Tibial nerve (tissue), 4 donors: ENCODE results near the gene MUC5AC. TPM values are rescaled to one million over a fixed set of nuclear protein-coding genes. Genes with fewer than 3 reads are reported as not detected.

Experiments
- DNase-seq, 2 donors: peaks; one replicate each; pipeline ENCODE4 v3.0.0-alpha.2; 2019; ENCODE audit warnings: low spot score in 2 of 2
- H3K27ac ChIP-seq, 4 donors: fragments of 200-600 bp; sonication (generic) in 3 of 4; one replicate each; pipeline ENCODE4 v1.5.1; 2017 to 2019; ENCODE audit warnings: mild to moderate bottlenecking in 1 of 4
- H3K27me3 ChIP-seq, 2 donors: fragments of 200-600 bp; sonication (generic) in 1 of 2; one replicate each; pipeline versions ENCODE4 v1.5.1 to v1.6.0; 2017 to 2019
- H3K36me3 ChIP-seq, 3 donors: fragments of 200-600 bp; sonication (generic); one replicate each; pipeline ENCODE4 v1.5.1; 2018 to 2019
- H3K4me1 ChIP-seq, 4 donors: fragments of 200-600 bp; sonication (generic) in 3 of 4; one replicate each; pipeline ENCODE4 v1.5.1; 2017 to 2019
- H3K4me3 ChIP-seq, 4 donors: fragments of 200-600 bp; sonication (generic) in 3 of 4; one replicate each; pipeline ENCODE4 v1.5.1; 2017 to 2019; ENCODE audit warnings: mild to moderate bottlenecking in 1 of 4, moderate library complexity in 1 of 4
- H3K9me3 ChIP-seq, 4 donors: fragments of 200-600 bp; sonication (generic) in 3 of 4; one replicate each; pipeline ENCODE4 v1.5.1; 2017 to 2019
- EP300 ChIP-seq, 2 donors: sonication (generic); formaldehyde crosslinking; IDR thresholded peaks; one replicate each; pipeline ENCODE4 v1.6.1; 2017; ENCODE audit warnings: antibody characterized with exemption in 2 of 2, mild to moderate bottlenecking in 1 of 2
- POLR2A ChIP-seq, 2 donors: fragments of 450-650 bp; IDR thresholded peaks; one replicate each; pipeline ENCODE4 v1.6.1; 2017; ENCODE audit warnings: antibody characterized with exemption in 2 of 2, mild to moderate bottlenecking in 2 of 2, moderate library complexity in 2 of 2
- WGBS, 2 donors: methylation state at CpG; one replicate each; pipeline ENCODE4 v1.1.5; 2018; 5-methylcytosine and 5-hydroxymethylcytosine counted together
- total RNA-seq, 4 donors: library from RNA; depleted of rRNA; stranded (reverse); fragments of >200 nt; gene quantifications; one replicate each; pipeline ENCODE4 v1.1.0, GENCODE V29; 2016
- TF ChIP-seq, protein P1 (sequence below), 5 experiments: fragments of 200-600 bp in 3 of 5; fragments of 450-650 bp in 2 of 5; sonication (generic) in 3 of 5; IDR thresholded peaks; one replicate each; pipeline ENCODE4 v1.5.1; 2016 to 2019; ENCODE audit warnings: antibody characterized with exemption in 5 of 5, mild to moderate bottlenecking in 3 of 5, moderate library complexity in 2 of 5

Gene MUC5AC
- total RNA-seq, 4 donors from 2014 or later = not detected

DNA sequence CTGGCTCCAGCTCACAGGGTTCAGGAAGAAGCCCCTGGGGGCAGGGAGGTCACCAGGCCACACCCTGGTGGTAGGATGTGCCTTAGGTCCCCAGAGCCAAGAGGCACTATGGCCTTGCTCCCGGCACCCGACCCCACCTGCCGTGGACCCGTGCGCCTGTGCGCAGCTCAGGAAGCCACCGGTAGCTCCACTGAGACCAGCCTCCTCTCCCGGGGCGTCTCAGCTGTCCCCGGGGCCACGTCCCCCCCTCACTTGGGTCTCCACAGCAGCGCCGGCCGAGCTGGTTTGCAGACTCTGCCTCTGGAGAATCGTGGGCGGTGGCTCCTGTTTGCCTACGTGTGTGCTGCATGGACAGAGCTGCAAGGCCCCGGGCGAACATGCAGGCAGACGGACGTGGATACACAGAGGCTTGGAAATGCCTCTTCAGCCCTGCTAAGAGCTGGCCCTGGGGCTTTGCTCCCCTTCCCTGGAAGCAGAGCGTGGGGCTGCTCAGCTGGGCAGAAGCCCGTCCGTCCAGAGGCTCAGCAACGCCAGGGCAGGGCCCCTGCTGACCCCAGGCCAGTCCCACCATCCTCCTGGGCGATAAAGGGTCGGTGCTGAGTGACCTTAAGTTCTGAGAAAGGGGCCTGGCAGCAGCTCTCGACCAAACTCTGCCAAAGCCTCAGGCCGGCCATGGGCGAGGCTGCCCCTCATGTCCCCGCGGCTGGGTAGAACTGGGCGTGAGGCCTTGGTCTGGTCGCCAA is 49.8 kb downstream of the MUC5AC start:
- TF ChIP-seq, protein P1, sequence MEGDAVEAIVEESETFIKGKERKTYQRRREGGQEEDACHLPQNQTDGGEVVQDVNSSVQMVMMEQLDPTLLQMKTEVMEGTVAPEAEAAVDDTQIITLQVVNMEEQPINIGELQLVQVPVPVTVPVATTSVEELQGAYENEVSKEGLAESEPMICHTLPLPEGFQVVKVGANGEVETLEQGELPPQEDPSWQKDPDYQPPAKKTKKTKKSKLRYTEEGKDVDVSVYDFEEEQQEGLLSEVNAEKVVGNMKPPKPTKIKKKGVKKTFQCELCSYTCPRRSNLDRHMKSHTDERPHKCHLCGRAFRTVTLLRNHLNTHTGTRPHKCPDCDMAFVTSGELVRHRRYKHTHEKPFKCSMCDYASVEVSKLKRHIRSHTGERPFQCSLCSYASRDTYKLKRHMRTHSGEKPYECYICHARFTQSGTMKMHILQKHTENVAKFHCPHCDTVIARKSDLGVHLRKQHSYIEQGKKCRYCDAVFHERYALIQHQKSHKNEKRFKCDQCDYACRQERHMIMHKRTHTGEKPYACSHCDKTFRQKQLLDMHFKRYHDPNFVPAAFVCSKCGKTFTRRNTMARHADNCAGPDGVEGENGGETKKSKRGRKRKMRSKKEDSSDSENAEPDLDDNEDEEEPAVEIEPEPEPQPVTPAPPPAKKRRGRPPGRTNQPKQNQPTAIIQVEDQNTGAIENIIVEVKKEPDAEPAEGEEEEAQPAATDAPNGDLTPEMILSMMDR (IDR thresholded peaks at IDR 0.05) = no peak
- TF ChIP-seq POLR2A (IDR thresholded peaks at IDR 0.05) = no peak
- TF ChIP-seq EP300 (IDR thresholded peaks at IDR 0.05) = no peak
- DNase-seq = peak in 1 of 2 donors; percentile 11
- Histone ChIP-seq H3K9me3 (peaks cover 0 to 33% (median 4%) of the 10 kb centered on the region in 4 donors), H3K27me3 (peaks cover 0 to 9% of the 10 kb centered on the region in 2 donors), H3K27ac (no peak overlapping the region), H3K4me3 (no peak overlapping the region), H3K4me1 (peaks cover 0 to 11% (median 0%) of the 10 kb centered on the region in 4 donors), H3K36me3 (no peaks in the 10 kb centered on the region)
- WGBS, 2 donors = 60 to 68% methylated on average over 23 to 30 of the region's 34 CpGs

DNA sequence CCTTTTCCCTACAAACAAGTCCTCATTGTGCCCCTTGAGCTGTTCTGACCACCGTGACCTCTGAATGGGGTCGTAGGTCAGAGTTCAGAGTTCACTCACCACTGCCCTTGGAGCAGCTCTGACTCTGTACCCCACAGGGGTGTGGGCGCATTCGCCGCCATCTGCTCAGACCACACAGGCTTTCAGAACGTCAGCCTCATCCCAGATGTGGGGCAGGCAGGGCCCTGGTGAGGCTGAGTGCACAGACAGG is 50.3 kb downstream of the MUC5AC start:
- Histone ChIP-seq H3K27me3 (peaks cover 0 to 7% of the 10 kb centered on the region in 2 donors), H3K4me1 (peaks cover 0 to 6% (median 0%) of the 10 kb centered on the region in 4 donors), H3K36me3 (no peaks in the 10 kb centered on the region), H3K4me3 (no peak overlapping the region), H3K27ac (no peak overlapping the region), H3K9me3 (peaks cover 0 to 38% (median 4%) of the 10 kb centered on the region in 4 donors)
- TF ChIP-seq, protein P1 (IDR thresholded peaks at IDR 0.05) = no peak
- no peak for TF ChIP-seq POLR2A (IDR thresholded peaks at IDR 0.05)
- TF ChIP-seq EP300 (IDR thresholded peaks at IDR 0.05) = no peak
- 51 to 65% methylated on average over 5 to 6 of the region's 6 CpGs for WGBS, 2 donors
- peak in 1 of 2 donors; percentile 4 for DNase-seq

DNA sequence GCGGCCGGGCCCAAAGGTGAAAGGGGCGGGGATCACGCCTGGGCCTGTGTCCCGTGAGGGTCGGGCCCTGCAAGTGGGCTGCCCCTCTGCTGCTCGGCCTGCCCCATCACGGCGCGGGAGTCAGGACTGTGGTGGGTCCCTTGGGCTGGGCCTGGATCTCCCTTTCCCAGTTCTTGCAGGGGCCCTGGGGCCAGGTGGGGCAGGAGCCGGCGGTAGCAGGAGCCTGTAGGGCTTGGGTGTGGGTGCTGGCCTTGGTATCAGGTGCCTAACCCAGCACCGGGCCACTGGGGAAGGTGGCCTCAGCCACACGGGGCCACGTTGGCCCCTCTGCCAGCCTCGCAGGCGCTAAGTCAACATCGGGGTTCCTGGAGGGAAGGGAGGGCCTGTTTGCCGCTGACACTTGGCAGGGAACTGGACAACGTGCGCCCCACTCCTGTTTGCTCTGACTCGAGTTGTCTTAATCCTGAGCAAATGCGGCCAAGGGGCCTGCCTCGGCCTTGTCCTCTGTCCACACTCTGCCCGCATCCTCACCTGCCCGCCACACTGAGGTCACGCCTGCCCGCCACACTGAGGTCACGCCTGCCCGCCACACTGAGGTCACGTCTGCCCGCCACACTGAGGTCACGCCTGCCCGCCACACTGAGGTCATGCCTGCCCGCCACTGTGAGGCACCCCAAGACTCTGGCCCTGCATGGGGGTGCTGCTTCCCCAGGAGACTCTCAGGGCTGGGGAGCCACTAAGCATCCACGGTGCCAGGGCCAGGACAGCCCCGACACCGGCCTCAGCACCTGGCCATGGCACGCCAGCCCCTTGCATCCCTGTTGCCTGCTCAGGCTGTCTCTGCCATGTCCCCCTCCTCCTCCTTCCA is 50.9 kb downstream of the MUC5AC start:
- DNase-seq = peak in 1 of 2 donors; percentile 6
- no peak overlapping the region for H3K27ac ChIP-seq
- H3K4me1 ChIP-seq = peaks cover 0 to under 1% (median 0%) of the 10 kb centered on the region in 4 donors
- TF ChIP-seq POLR2A (IDR thresholded peaks at IDR 0.05) (no peak), EP300 (IDR thresholded peaks at IDR 0.05) (no peak)
- TF ChIP-seq, protein P1 (IDR thresholded peaks at IDR 0.05) = no peak
- H3K27me3 ChIP-seq = peaks cover 0 to 1% of the 10 kb centered on the region in 2 donors
- no peaks in the 10 kb centered on the region for H3K36me3 ChIP-seq
- H3K9me3 ChIP-seq = peaks cover 0 to 42% (median 4%) of the 10 kb centered on the region in 4 donors
- no peak overlapping the region for H3K4me3 ChIP-seq
- 89 to 90% methylated on average over 37 to 38 of the region's 39 CpGs for WGBS, 2 donors

DNA sequence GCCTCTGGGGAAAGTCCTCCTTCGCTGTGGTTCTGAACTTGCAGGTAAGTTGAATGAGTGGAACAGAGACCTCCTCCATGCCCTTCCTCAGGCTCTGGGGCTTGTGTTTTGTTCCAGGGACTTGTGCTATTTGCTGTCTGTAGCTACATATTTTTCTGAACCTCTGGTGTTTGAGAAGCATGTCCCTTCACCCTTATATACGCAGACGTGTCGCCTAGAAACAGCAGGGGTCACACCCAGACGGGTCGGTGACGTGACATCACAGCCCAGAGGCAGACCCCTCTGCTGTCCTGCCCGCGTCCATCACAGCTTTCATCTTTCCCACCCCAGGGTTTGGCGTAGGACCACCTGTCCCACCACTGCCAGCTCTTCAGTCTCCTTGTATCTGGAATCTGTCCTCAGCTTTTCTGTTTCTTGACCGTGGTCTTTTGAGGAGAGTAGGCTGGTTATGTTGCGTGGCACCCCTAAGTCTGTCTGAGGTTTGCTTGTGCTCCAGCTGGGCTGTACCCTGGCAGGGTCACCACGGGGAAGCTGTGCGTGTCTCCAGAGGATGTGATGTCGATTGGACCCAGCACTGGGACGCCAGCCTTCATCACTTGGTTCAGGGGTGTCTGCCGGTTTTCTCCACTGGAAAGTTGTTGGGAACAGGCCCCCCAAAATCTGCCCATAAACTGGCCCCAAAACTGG is 51.8 kb downstream of the MUC5AC start:
- TF ChIP-seq POLR2A (IDR thresholded peaks at IDR 0.05) = no peak
- TF ChIP-seq, protein P1 (IDR thresholded peaks at IDR 0.05) = no peak
- no peak for TF ChIP-seq EP300 (IDR thresholded peaks at IDR 0.05)
- Histone ChIP-seq H3K4me3 (no peak overlapping the region), H3K27ac (no peak overlapping the region), H3K4me1 (no peaks in the 10 kb centered on the region), H3K27me3 (no peaks in the 10 kb centered on the region), H3K36me3 (no peaks in the 10 kb centered on the region), H3K9me3 (peaks cover 0 to 46% (median 4%) of the 10 kb centered on the region in 4 donors)
- 89 to 93% methylated on average over 17 of the region's 17 CpGs for WGBS, 2 donors
- peak in 1 of 2 donors; percentile 7 for DNase-seq
